K562 (cell line): Measurements from ENCODE around the gene MYO9A. TPM values are rescaled to one million over a fixed set of nuclear protein-coding genes. Genes with fewer than 3 reads are reported as not detected.

ENCODE experiments used
- ATAC-seq: fragments of 200-7000 bp; cut with Tn5 transposase; 3 replicates; pipeline ENCODE4 v1.9.1; 2020; ENCODE audit warnings: moderate library complexity
- BruUV-seq: library from RNA; stranded (reverse); fragments of 400-500 nt; replicated peaks from 2 replicates; lab custom pipeline; 2021; lab: Mats Ljungman, UMichigan
- CTCF ChIA-PET: fragments of 300-600 bp; formaldehyde crosslinking; extraction: SDS; loops from one replicate; lab custom pipeline; 2021; ENCODE audit warnings: low intra/inter-chr PET ratio; lab: Yijun Ruan, JAX
- POLR2A ChIA-PET: fragments of 300-600, 350-650 bp; sonication (Branson Sonifier 250); formaldehyde crosslinking; extraction: SDS; loops from one replicate; lab custom pipeline; 2021; ENCODE audit warnings: antibody characterized with exemption, inconsistent platforms; lab: Yijun Ruan, JAX
- DNase-seq, 4 experiments: peaks; one replicate each; pipeline versions ENCODE4 v3.0.0 to v3.0.0-alpha.2; 2011 to 2018; ENCODE audit warnings: low spot score in 3 of 4, mixed read lengths in 3 of 4; ENCODE audit errors: extremely low read depth in 1 of 4
- FAIRE-seq: peaks from 2 replicates; lab custom pipeline; 2011; peaks lifted over from hg19 to GRCh38; lab: Jason Lieb, UNC
- H2AFZ ChIP-seq: 2 replicates; pipeline ENCODE4 v1.6.0; 2011; ENCODE audit warnings: low read depth, low read length, control low read depth, inconsistent platforms
- H3K27ac ChIP-seq: fragments of 200-600 bp; 3 replicates; pipeline ENCODE4 v1.8.0; 2011; ENCODE audit warnings: low read depth, mild to moderate bottlenecking, control low read depth, inconsistent platforms, low read length, moderate library complexity, mixed read lengths; ENCODE audit errors: extremely low read depth
- H3K27me3 ChIP-seq, 2 experiments: fragments of 300-600 bp in 1 of 2; 2 replicates in 1 of 2; 3 replicates in 1 of 2; pipeline versions ENCODE4 v1.6.0 to v1.8.0; 2011; ENCODE audit warnings: inconsistent platforms in 2 of 2, low read length in 2 of 2, mild to moderate bottlenecking in 1 of 2, mixed read lengths in 1 of 2, moderate library complexity in 1 of 2; ENCODE audit not compliant: control insufficient read depth in 2 of 2, insufficient read depth in 2 of 2
- H3K36me3 ChIP-seq: fragments of 300-600 bp; 3 replicates; pipeline ENCODE4 v1.8.0; 2011; ENCODE audit warnings: mild to moderate bottlenecking, low read length, inconsistent platforms; ENCODE audit not compliant: control insufficient read depth, insufficient read depth
- H3K4me1 ChIP-seq, 2 experiments: fragments of 200-600 bp in 1 of 2; replicated peaks in 1 of 2; 2 replicates in 1 of 2; 3 replicates in 1 of 2; pipeline versions ENCODE4 v1.5.1 to v1.8.0; 2011; ENCODE audit warnings: inconsistent platforms in 2 of 2, low read length in 2 of 2, mild to moderate bottlenecking in 1 of 2, mixed read lengths in 1 of 2, moderate library complexity in 1 of 2; ENCODE audit not compliant: control insufficient read depth in 2 of 2, insufficient read depth in 2 of 2
- H3K4me2 ChIP-seq: 2 replicates; pipeline ENCODE4 v1.6.1; 2011; ENCODE audit warnings: low read length, control low read depth, inconsistent platforms, mixed read lengths; ENCODE audit not compliant: insufficient read depth
- H3K4me3 ChIP-seq: fragments of 200-600 bp; sonication (generic), shearing (Covaris generic); 2 replicates; pipeline ENCODE4 v1.5.1; 2016; ENCODE audit warnings: control low read depth, inconsistent platforms
- H3K79me2 ChIP-seq: fragments of 200-600 bp; 3 replicates; pipeline ENCODE4 v1.8.0; 2011; ENCODE audit warnings: low read length, inconsistent platforms; ENCODE audit not compliant: control insufficient read depth, insufficient read depth
- H3K9ac ChIP-seq, 2 experiments: 2 replicates each; pipeline versions ENCODE4 v1.6.0 to v1.6.1; 2011; ENCODE audit warnings: low read depth in 2 of 2, low read length in 2 of 2, control low read depth in 1 of 2, inconsistent platforms in 1 of 2, mild to moderate bottlenecking in 1 of 2, mixed read lengths in 1 of 2; ENCODE audit not compliant: insufficient read depth in 1 of 2
- H3K9me1 ChIP-seq: one replicate; pipeline ENCODE4 v1.6.0; 2011; ENCODE audit warnings: inconsistent platforms, mild to moderate bottlenecking, low read length, moderate library complexity; ENCODE audit not compliant: control insufficient read depth, insufficient read depth
- H3K9me3 ChIP-seq: replicated peaks from 2 replicates; pipeline ENCODE4 v1.5.1; 2011; ENCODE audit warnings: low read depth, low read length, inconsistent platforms; ENCODE audit not compliant: control insufficient read depth, insufficient read depth
- H4K20me1 ChIP-seq: replicated peaks from 2 replicates; pipeline ENCODE4 v1.6.1; 2011; ENCODE audit warnings: low read length, inconsistent platforms, mixed read lengths; ENCODE audit not compliant: control insufficient read depth, insufficient read depth
- CHD2 ChIP-seq: IDR thresholded peaks from 2 replicates; pipeline ENCODE4 v1.6.1; 2011; ENCODE audit warnings: low read depth, low read length
- FOXA1 ChIP-seq: fragments of 450-650 bp; IDR thresholded peaks from 2 replicates; pipeline ENCODE4 v1.6.1; 2016; ENCODE audit warnings: mild to moderate bottlenecking, borderline replicate concordance
- HCFC1 ChIP-seq: IDR thresholded peaks from 2 replicates; pipeline ENCODE4 v1.6.1; 2012; ENCODE audit warnings: low read depth, low read length, improper control_type of control experiment
- NFIX ChIP-seq: fragments of 250-450 bp; sonication (Bioruptor Pico); IDR thresholded peaks from 2 replicates; pipeline ENCODE4 v1.4.0; 2020; ENCODE audit warnings: low read depth, mild to moderate bottlenecking, moderate library complexity
- NR4A1 ChIP-seq, 2 experiments: fragments of 250-450 bp in 1 of 2; fragments of 450-650 bp in 1 of 2; sonication (Bioruptor Pico) in 1 of 2; IDR thresholded peaks; 2 replicates each; pipeline versions ENCODE4 v1.4.0 to v1.6.1; 2016 to 2020; ENCODE audit warnings: mild to moderate bottlenecking in 2 of 2, missing compliant biosample characterization in 1 of 2, missing genetic modification characterization in 1 of 2, moderate library complexity in 1 of 2
- RBFOX2 ChIP-seq: fragments of 200-400 bp; formaldehyde crosslinking; IDR thresholded peaks from 2 replicates; pipeline ENCODE4 v1.6.1; 2017; ENCODE audit warnings: low read depth, mild to moderate bottlenecking, low read length, moderate library complexity
- RBM22 ChIP-seq: fragments of 200-400 bp; formaldehyde crosslinking; IDR thresholded peaks from 2 replicates; pipeline ENCODE4 v1.6.1; 2018; ENCODE audit warnings: low read length, low read depth; ENCODE audit not compliant: poor library complexity, severe bottlenecking
- RERE ChIP-seq: sonication (generic); formaldehyde crosslinking; IDR thresholded peaks from 2 replicates; pipeline ENCODE4 v1.8.0; 2023; ENCODE audit warnings: missing genetic modification reagents, mild to moderate bottlenecking, borderline replicate concordance
- SMARCC2 ChIP-seq: fragments of 450-650 bp; IDR thresholded peaks from 2 replicates; pipeline ENCODE4 v1.6.1; 2017; ENCODE audit warnings: antibody characterized with exemption, moderate library complexity, mild to moderate bottlenecking, low read depth
- SRSF7 ChIP-seq: fragments of 200-400 bp; formaldehyde crosslinking; optimal IDR thresholded peaks from 2 replicates; pipeline ENCODE3; 2017; ENCODE audit warnings: mild to moderate bottlenecking, low read depth, low read length
- ZBTB26 ChIP-seq: fragments of 450-650 bp; formaldehyde crosslinking; IDR thresholded peaks from 2 replicates; pipeline ENCODE4 v1.4.0; 2022; ENCODE audit warnings: missing genetic modification characterization
- ZNF134 ChIP-seq: fragments of 250-450 bp; sonication (Bioruptor Pico); conservative IDR thresholded peaks from 2 replicates; pipeline ENCODE4 v1.4.0; 2020
- ZNF212 ChIP-seq: fragments of 450-650 bp; formaldehyde crosslinking; IDR thresholded peaks from 2 replicates; pipeline ENCODE4 v1.4.0; 2020; ENCODE audit warnings: mild to moderate bottlenecking
- ZNF24 ChIP-seq: fragments of 450-650 bp; IDR thresholded peaks from 2 replicates; pipeline ENCODE4 v1.6.1; 2016
- ZNF75A ChIP-seq: fragments of 450-650 bp; formaldehyde crosslinking; IDR thresholded peaks from 2 replicates; pipeline ENCODE4 v1.4.0; 2020; ENCODE audit warnings: mild to moderate bottlenecking
- WGBS: fragments of 100-300 bp; shearing (Covaris generic); methylation state at CpG from one replicate; pipeline ENCODE4 v1.1.6; 2016; ENCODE audit warnings: low coverage, mixed read lengths; ENCODE audit not compliant: insufficient coverage; ENCODE audit errors: missing lambda C conversion rate; 5-methylcytosine and 5-hydroxymethylcytosine counted together
- in situ Hi-C: fragments of 300-500 bp; cut with MboI; formaldehyde crosslinking; loops from 4 replicates; pipeline ENCODE4 v1.15.0; 2018; ENCODE audit warnings: inconsistent platforms, mixed read lengths
- intact Hi-C: fragments of 100-400 bp; cut with micrococcal nuclease; formaldehyde crosslinking; loops from 2 replicates; pipeline ENCODE4 v1.14.2; 2022
- polyA plus RNA-seq, 8 experiments: library from polyadenylated mRNA; depleted of rRNA in 4 of 8; stranded (reverse) in 5 of 8; unstranded in 3 of 8; fragments of >200 nt; fragmentation: Nextera tagmentation in 2 of 8; fragmentation: Illumina TruSeq in 1 of 8; extraction: Ambion mirVana in 2 of 8; extraction: Trizol in 1 of 8; gene quantifications; 2 replicates each; pipeline versions ENCODE4 v1.2.1 to v1.2.3, GENCODE V29; 2011 to 2014; ENCODE audit warnings: inconsistent platforms in 1 of 8, missing spikeins in 1 of 8
- total RNA-seq, 7 experiments: library from RNA; depleted of rRNA in 6 of 7; stranded (reverse); fragments of >200 nt in 6 of 7; fragmentation: Illumina TruSeq in 2 of 7; extraction: Trizol in 2 of 7; gene quantifications; 2 replicates each; pipeline versions ENCODE4 v1.2.1 to v1.2.3, GENCODE V29; 2011 to 2021; ENCODE audit warnings: low replicate concordance in 1 of 7
- TF ChIP-seq, protein P1 (sequence below): fragments of 250-450 bp; sonication (Bioruptor Pico); IDR thresholded peaks from 2 replicates; pipeline ENCODE4 v1.6.1; 2021; ENCODE audit warnings: mild to moderate bottlenecking

MYO9A gene
- total and polyA plus RNA-seq, 9 of the 15 experiments (the other 6 are each of a cell fraction or from before 2014, with no cell fraction given), result 1.9 to 15.4 (median 5.8) TPM

DNA sequence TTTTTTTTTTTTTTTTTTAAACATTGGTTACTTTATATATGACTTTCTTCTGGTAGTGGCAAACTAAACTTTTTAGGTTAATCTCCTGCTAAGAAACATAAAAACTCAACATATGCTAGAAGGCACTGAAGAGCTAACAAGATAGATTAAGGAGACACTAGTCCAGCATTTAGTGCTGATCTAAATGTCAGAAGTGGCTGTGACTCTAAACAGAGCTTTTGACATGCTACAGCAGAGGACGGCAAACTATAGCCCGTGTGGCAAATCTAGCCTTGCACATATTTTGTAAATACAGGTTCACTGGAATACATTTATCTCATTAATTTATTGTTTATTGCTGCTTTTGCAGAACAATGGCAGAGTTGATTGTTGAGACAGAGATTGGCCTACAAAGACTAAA, 287.0 kb downstream of the MYO9A start:
- Histone ChIP-seq H3K9me3 (no peaks in the 10 kb centered on the region), H3K4me3 (no peak overlapping the region), H3K4me1 (no peaks in the 10 kb centered on the region), H3K36me3 (no peaks in the 10 kb centered on the region), H3K9me1 (no peaks in the 10 kb centered on the region), H4K20me1 (no peaks in the 10 kb centered on the region), H3K27ac (no peak overlapping the region), H3K4me2 (no peak overlapping the region), H2AFZ (no peak overlapping the region), H3K27me3 (no peaks in the 10 kb centered on the region), H3K9ac (no peak overlapping the region), H3K79me2 (no peaks in the 10 kb centered on the region)
- intact Hi-C loops, result no loop called here
- BruUV-seq, result no TSS peak
- FAIRE-seq, result no peak
- ChIA-PET CTCF (interaction anchor here (0.6 kb wide), 1 partner anchor 182 kb away, joined by 3 read pairs; no protein-coding TSS in a partner anchor), POLR2A (no interaction called here)
- whole genome bisulfite sequencing, result 53% methylated on average over 2 of the region's 2 CpGs
- ATAC-seq, result no peak
- DNase-seq, result no peak
- TF ChIP-seq SRSF7 (no peak), RBFOX2 (no peak), FOXA1 (no peak), ZNF134 (CRISPR knock-in tag) (no peak), NFIX (CRISPR knock-in tag) (no peak), ZNF75A (CRISPR knock-in tag) (no peak), NR4A1 (CRISPR knock-in tag; IDR thresholded peaks at IDR 0.05) (no peak), NR4A1 (tag; IDR thresholded peaks at IDR 0.05) (no peak), HCFC1 (no peak), RBM22 (no peak), ZBTB26 (no peak), CHD2 (no peak), RERE (CRISPR knock-in tag) (no peak), ZNF212 (CRISPR knock-in tag) (no peak), SMARCC2 (no peak), ZNF24 (no peak)
- TF ChIP-seq, protein P1, sequence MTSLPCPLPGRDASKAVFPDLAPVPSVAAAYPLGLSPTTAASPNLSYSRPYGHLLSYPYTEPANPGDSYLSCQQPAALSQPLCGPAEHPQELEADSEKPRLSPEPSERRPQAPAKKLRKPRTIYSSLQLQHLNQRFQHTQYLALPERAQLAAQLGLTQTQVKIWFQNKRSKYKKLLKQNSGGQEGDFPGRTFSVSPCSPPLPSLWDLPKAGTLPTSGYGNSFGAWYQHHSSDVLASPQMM (CRISPR knock-in tag), result no peak
- in situ Hi-C loops, result no loop called here
